Left colon (tissue), 2 donors: ENCODE measurements around the gene KIF5A. TPM values are rescaled to one million over a fixed set of nuclear protein-coding genes. Genes with fewer than 3 reads are reported as not detected.
A peak's percentile ranks its signal among the peaks of the same experiment; 100 is the strongest.

Experiments
- ATAC-seq: fragments of 200-7000 bp; cut with Tn5 transposase; one replicate; pipeline ENCODE4 v1.9.1; 2020; ENCODE audit warnings: mild to moderate bottlenecking, moderate library complexity
- DNase-seq, 2 donors: peaks; one replicate each; pipeline ENCODE4 v3.0.0-alpha.2; 2020
- intact Hi-C, 2 donors: fragments of 100-400 bp; cut with DNase I in 1 of 2; cut with micrococcal nuclease in 1 of 2; formaldehyde crosslinking; loops; one replicate each; pipeline versions ENCODE4 v1.11.2 to v1.14.0; 2022; cut with DNase I, micrococcal nuclease
- total RNA-seq, 2 donors: library from RNA; stranded (reverse); fragmentation: NEBNext Ultra II Directional; extraction: Animal tissue kit (Norgen Biotek cat#: 25700); gene quantifications; one replicate each; pipeline ENCODE4 v1.2.1, GENCODE V29; 2021
- donor health status: DM: no; HTN: no; CAD: no.
- donor health status: DM: yes; HTN: yes; CAD: no.

KIF5A gene
- total RNA-seq, 2 donors from 2014 or later: 0.85 to 1.3 TPM

DNA sequence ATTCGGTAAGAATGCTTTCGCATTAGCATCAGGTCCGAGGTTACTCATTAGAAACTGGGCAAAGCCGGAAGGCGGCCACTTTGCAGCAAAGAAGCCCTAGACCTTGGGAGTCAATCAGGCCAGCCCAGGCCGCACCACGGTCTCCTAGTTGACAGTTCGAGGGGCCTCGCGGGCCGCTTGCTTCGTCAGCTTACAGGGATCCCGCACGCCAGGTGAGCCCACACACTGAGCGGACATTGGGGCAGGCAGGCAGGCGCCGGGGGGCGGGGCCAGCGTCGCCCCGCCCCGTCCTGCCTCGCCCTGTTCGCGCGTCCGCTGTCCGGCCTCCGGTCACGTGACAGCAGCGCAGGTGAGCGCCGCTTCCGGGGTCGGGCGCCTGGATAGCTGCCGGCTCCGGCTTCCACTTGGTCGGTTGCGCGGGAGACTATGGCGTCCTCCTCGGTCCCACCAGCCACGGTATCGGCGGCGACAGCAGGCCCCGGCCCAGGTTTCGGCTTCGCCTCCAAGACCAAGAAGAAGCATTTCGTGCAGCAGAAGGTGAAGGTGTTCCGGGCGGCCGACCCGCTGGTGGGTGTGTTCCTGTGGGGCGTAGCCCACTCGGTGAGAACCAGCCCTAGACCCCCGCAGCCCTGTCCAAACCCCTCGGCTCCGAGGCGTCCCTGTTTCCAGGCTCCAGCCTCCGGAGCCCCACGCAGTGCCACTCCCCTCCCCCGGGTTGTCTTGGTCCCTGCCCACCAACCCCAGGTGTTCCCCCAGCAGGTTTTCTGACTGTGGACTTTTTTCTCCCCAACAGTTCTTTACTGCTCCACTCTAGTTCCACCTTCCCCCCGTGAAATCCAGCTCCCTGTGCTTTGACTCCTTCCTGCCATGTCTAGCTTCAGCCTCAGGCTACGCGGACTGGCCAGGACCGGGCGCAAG is 41.3 kb downstream of the KIF5A start, which contains the start of gene PIP4K2C:
Gene PIP4K2C, plus strand, starts transcription at position 329 of the 918 bp plus-strand sequence. Its CDS starts 98 bp downstream, at position 427.
- intact Hi-C loops: no loop called here
- peak; percentile 82 to 88 for DNase-seq
- peak; percentile 98 for ATAC-seq

DNA sequence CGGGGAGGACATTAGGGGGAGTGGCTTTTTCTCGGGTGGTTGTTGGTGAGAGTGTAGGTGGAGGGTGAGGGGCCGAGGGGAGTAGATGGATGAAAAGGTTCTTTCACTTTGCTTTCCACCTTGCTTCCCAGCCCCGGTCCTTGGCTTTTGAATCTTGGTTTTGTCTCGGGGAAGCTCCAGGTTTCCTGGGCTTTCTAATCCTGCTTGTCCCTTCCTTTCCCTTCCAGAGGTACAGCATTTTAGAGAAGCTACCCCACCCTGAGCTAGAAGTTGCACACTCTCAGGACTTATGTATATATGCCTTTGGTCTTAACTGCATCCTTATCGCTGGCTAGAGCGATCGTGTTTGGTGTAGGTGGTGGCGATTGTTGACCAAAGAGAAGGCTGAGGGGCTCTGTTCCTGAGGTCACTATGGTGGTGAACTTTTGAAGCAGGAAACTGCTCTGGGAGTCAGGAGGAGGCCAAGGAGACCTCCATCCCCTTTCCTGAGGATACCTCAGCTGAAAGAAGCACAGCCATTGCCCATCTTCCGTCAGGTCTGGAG is 42.0 kb downstream of the KIF5A start:
- intact Hi-C loops: no loop called here
- peak in 1 of 2 donors; percentile 41 for DNase-seq
- no peak for ATAC-seq

GRCh38 chr12:57592551-57593165 is 42.8 kb downstream of the KIF5A start:
- intact Hi-C loops: no loop called here
- ATAC-seq: no peak
- no peak for DNase-seq

GRCh38 chr12:57593187-57593586 is 43.3 kb downstream of the KIF5A start:
- ATAC-seq (no peak), DNase-seq (no peak)
- intact Hi-C loops: no loop called here

- DNase-seq (no peak), ATAC-seq (no peak)
- intact Hi-C loops: no loop called here
Observed at GRCh38 chr12:57600395-57600794, 50.6 kb downstream of the KIF5A start.

DNA sequence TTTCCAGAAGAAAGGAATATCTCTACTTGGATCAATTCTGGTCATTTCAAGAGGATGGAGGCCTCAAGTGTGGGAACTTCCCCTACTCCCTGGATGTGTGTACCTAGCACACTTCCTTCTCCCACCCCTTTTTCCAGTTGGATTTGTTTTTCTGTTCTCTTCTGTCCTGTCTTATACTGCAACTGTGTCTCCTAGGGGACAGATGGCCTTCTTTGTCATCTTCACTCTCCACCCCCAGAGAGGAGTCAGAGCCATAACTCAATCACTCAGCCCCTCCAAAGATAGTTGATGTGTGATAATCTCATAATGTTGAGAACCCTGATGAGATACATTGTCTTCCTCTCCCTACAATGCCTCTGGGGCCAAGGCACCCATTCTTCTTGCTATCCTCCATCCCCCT is 52.7 kb downstream of the KIF5A start:
- ATAC-seq: no peak
- intact Hi-C loops: no loop called here
- DNase-seq: no peak

GRCh38 chr12:57603324-57603723 is 53.5 kb downstream of the KIF5A start:
- DNase-seq: no peak
- intact Hi-C loops: no loop called here
- ATAC-seq: no peak

- DNase-seq (peak in 1 of 2 donors; percentile 58), ATAC-seq (peak; percentile 20)
- intact Hi-C loops: no loop called here
Observed at GRCh38 chr12:57603815-57604453, 54.1 kb downstream of the KIF5A start.

GRCh38 chr12:57604454-57604991 is 54.7 kb downstream of the KIF5A start, which contains the start of gene DTX3:
DTX3 (plus strand) TSS chr12:57604824; CDS start chr12:57606518, 1,694 bp downstream.
- intact Hi-C loops: no loop called here
- peak; percentile 44 for ATAC-seq
- peak in 1 of 2 donors; percentile 38 for DNase-seq

GRCh38 chr12:57604992-57605810 is 55.4 kb downstream of the KIF5A start:
- DNase-seq (peak in 1 of 2 donors; percentile 47), ATAC-seq (peak; percentile 44)
- intact Hi-C loops: no loop called here

DNA sequence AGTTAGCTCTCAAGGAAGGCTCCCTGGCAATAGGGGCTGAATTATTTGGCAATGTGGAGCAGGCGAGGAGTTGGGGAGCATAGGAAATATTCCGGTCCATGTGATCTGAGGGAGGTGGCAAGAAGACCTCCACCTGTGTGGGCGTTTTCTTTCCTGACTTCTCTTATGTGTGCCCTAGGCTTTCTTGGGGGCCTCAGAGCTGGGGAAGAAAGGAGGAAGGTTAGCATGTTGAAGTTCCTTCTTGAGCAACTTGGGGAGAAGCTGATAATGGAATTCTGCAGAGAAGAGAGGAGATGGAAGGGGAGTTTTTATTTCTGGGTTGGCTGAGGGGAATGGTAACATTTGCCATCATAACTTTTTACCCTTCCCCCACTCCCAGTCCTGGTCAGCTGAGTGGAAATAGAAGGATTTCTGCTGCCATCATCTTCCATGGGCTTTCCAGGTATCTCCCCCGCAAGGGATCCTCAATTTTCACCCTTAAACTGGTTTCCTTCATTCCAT is 56.0 kb downstream of the KIF5A start:
- intact Hi-C loops: no loop called here
- ATAC-seq: no peak
- no peak for DNase-seq

- ATAC-seq (no peak), DNase-seq (no peak)
- intact Hi-C loops: no loop called here
Observed at GRCh38 chr12:57606399-57606798, 56.6 kb downstream of the KIF5A start.

DNA sequence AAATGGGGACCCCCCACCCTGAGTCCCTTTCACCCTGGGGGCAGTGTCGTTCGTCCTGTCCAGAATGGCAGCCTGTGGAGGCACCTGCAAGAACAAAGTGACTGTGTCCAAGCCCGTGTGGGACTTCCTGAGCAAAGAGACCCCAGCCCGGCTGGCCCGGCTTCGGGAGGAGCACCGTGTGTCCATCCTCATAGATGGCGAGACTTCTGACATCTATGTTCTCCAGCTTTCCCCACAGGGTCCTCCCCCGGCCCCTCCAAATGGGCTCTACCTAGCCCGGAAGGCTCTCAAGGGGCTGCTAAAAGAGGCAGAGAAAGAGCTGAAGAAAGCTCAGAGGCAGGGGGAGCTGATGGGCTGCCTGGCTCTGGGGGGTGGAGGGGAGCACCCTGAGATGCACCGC is 57.0 kb downstream of the KIF5A start:
- ATAC-seq: no peak
- intact Hi-C loops: no loop called here
- DNase-seq: no peak

DNA sequence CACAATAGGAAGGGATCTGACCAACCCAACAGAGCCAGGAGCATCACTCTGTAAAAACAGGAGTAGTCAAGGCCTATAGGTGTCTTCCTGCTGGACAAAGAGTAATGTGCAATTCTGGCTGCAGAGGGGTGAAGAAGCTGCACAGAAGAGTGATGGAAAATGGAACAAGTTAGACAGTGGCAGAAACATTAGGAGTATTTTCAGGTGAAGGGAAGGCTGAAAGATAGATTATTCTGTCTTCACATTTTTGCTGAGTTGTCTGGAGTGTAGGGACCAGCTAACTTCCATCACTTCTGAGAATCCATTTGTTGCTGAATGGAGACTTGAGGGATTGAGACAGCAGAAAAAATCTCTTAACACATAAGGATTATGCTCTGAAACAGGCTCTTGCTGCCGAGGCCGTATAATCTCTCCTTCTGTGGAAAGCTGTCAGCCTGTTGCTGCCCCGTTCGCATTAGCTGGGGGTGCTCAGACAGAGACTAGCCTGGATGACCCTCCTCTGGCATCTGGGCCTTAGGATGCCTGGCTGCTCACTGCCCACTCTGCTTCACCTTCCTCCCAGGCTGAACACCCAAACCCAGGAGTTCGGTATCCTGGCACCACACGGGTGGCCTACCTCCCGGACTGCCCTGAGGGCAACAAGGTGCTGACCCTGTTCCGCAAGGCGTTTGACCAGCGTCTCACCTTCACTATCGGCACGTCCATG is 58.3 kb downstream of the KIF5A start:
- intact Hi-C loops: no loop called here
- DNase-seq: no peak
- no peak for ATAC-seq

GRCh38 chr12:57609101-57609780 is 59.4 kb downstream of the KIF5A start:
- DNase-seq: no peak
- intact Hi-C loops: no loop called here
- ATAC-seq: no peak

DNA sequence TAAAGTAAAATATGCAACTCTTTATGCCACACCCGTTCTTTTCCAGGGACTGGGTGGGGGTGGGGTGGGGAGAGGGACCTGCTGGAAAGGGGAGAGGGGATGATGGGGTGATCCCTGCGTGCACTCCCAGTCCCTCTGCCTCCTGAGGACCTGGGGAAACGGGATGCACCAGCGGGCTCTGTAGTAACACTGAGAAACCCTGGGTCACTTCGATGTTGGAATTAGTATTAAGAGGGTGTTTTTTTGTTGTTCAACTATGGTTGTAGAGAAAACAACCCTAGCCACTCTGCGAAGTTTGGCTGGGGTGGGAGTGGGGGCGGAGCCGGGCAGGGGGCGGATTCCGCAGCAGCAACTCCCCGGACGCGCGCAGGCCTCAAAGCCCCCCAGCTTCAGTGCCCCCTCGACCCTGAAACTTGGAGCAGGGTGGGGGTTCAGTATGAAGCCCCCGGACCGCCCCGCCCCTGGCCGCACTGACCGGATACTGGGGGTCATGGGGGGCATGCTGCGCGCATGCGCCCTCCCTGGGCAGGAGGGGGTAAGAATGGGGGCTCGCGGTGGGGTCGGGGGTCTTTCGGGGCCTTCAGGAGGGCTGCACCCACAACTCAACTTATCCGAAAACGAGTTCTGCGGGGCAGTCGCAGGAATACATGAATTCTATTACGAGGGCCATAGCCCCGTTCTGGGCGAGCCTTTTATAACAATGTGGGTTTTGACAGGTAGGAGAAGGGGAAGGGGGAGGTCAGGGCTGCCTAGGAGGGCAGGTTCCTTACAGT is 60.1 kb downstream of the KIF5A start:
- intact Hi-C loops: no loop called here
- no peak for ATAC-seq
- peak in 1 of 2 donors; percentile 16 for DNase-seq
